GM12892 (cell line): ENCODE measurements around the gene PERP.

Experiments used
- DNase-seq: peaks from one replicate; pipeline ENCODE4 v3.0.0; 2011; ENCODE audit not compliant: insufficient read length
- FAIRE-seq: peaks from 2 replicates; lab custom pipeline; 2011; peaks lifted over from hg19 to GRCh38; lab: Jason Lieb, UNC
- POLR2A ChIP-seq: IDR thresholded peaks from 2 replicates; pipeline ENCODE4 v1.6.1; 2011; ENCODE audit warnings: low read depth, low read length, control low read depth
- POLR2AphosphoS5 ChIP-seq: IDR thresholded peaks from 2 replicates; pipeline ENCODE4 v1.6.1; 2011; ENCODE audit warnings: low read depth, low read length, control low read depth
- TAF1 ChIP-seq: IDR thresholded peaks from 2 replicates; pipeline ENCODE4 v1.6.1; 2011; ENCODE audit warnings: low read depth, mild to moderate bottlenecking, control low read depth, low read length, borderline replicate concordance

The PERP gene

DNA sequence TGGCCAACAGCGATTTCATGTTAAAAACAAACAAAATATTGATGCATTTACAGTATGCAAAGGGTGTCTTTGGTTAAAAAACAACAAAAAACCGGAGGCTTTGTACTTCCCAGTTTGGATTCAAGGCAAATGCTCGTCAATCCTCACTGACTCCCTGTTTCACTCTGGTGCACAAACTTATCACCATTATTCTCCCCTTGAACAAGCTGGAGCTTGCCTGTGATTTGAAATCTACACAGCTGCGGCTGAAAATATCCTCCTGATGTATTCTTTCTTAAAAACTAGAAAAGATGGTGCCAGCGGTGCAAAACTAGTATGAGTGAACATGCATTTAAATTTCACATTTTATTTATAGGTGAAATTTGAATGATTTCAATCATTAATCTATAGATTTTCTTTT lies 3.3 kb downstream of the PERP start:
- no peak for TF ChIP-seq POLR2AphosphoS5
- TF ChIP-seq TAF1: no peak
- TF ChIP-seq POLR2A: no peak
- FAIRE-seq (no peak), DNase-seq (no peak)

DNA sequence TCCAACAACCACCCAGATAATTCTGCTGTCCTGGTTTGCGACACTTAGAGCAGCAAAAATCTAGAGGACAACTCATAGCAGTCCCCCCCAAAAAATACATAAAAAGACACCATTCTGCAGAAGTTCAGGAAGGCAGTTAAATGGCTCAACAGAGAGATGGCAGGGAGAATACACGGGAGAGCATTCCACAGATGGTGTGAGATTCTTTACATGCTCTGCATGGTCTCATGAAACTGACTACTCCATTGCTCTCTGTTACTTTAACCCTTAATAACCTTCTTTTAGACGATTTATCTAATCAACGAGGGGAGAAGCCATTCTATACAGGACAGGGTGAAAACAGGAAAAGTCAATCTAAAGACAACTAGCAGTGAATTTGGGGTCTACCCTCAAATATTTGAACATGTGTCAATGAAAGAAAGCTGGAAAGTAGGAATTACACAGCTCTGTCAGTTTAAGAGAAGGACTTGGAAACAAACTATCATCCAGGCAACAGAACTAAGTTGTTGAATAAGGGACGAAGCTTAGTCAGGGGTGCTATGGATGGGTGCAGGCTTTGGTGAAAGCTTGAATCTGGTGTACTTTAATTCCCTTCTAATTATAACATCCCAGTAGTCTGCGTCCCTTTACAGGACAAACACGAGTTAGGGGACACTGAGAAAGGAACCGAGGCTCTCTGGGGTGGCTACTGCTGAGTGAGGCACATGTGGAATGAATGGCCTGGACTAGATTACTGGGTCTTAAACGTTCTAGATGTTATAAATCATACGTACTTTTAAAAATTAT lies 5.1 kb downstream of the PERP start:
- TF ChIP-seq TAF1: no peak
- TF ChIP-seq POLR2AphosphoS5: no peak
- no peak for TF ChIP-seq POLR2A
- no peak for DNase-seq
- FAIRE-seq: no peak

DNA sequence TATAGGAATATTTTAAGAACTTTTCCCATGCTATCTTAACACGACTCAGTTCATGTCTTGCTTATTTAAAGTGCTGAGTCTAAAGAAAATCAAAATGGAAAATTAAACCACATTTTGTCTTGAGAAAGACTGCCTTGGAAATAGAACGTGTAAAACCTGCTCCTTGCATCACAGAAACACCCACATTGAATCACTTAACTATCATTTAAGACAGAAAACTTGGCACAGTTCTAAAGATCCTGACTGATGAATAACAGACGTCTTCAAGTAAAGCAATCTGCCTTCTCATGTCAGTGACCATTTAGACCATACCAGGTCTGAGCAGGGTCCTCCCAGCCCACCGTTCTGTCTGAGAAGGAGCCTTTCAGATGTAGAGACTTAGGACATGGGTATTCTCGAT lies 7.4 kb downstream of the PERP start:
- FAIRE-seq: no peak
- DNase-seq: no peak
- no peak for TF ChIP-seq TAF1
- TF ChIP-seq POLR2A: no peak
- TF ChIP-seq POLR2AphosphoS5: no peak

DNA sequence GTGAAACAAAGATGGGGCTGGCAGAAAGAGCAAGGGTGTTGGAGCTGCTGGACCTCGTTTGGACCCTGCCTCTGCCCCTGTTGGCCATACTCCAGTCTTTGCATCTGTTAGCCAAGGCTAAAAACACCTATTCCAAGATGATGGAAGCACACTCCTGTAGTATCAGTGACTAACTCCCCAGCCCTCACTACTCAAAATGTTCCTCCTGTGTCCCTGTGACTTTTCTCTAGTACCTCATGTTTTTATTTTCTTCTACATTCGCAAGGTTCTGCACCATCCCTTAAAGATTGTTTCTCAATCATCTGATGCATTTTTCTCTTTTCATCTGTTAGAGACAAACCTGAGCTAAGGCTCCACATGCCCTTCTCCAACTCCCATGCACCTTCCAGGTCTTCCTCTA lies 8.9 kb downstream of the PERP start:
- TF ChIP-seq POLR2AphosphoS5: no peak
- no peak for TF ChIP-seq POLR2A
- no peak for TF ChIP-seq TAF1
- no peak for FAIRE-seq

DNA sequence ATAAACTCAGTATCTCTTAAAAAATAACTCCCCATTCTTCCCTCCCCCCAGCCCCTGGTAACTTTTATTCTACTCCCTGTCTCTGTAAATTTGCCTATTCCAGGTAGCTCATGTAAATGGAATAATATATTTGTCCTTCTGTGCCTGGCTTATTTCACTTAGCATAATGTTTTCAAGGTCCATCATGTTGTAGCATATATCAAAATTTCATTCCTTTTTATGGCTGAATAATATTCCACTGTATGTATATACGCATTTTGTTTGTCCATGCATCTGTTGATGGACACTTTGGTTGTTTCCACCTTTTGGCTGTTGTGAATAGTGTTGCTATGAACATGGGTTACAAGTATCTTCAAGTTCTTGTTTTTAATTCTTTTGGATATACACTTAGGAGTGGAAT lies 13.0 kb downstream of the PERP start:
- no peak for DNase-seq
- FAIRE-seq: no peak
- TF ChIP-seq POLR2AphosphoS5 (no peak), TAF1 (no peak), POLR2A (no peak)

More for the DNA sequence above, 8.9 kb downstream of the PERP start:
- no peak for DNase-seq

DNA sequence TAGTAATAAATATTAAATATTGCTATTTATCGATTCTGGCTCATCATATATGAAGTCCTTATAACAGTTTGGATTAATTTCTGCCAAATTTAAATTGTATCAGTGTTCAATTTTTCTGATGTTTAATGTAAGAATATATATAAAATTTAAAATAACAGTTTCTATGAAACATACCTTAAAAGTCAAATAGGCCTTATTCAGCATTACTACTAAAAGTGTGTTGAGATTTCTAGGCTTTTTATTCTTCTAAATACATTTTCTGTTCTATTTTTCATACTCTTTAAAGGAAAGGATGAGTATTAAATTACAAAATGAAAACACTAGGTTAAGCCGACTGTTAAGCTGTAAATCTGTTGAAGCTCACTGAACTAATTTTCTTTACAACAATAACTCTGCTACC lies 13.6 kb downstream of the PERP start:
- TF ChIP-seq TAF1: no peak
- TF ChIP-seq POLR2AphosphoS5: no peak
- TF ChIP-seq POLR2A: no peak

DNA sequence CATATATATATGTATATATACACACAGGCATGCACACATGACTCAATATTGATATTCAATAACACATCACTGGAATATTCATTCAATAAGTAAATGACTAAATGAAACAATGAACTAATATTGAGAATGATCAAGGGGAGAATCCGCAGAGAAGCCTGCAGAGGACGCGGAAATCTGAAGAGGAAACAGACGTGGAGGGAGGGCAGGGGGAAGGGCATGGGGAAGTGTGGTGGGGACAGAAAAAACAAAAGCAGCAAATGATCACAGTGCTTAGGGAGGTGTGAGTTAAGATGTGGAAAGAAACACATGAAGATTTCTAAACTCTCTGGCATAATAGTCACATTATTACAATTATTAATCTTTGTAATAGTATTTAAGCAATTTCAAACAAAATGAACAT lies 14.5 kb downstream of the PERP start:
- DNase-seq (no peak), FAIRE-seq (no peak)
- no peak for TF ChIP-seq TAF1
- TF ChIP-seq POLR2A: no peak
- TF ChIP-seq POLR2AphosphoS5: no peak

More for the DNA sequence above, 13.6 kb downstream of the PERP start:
- no peak for FAIRE-seq
- no peak for DNase-seq

DNA sequence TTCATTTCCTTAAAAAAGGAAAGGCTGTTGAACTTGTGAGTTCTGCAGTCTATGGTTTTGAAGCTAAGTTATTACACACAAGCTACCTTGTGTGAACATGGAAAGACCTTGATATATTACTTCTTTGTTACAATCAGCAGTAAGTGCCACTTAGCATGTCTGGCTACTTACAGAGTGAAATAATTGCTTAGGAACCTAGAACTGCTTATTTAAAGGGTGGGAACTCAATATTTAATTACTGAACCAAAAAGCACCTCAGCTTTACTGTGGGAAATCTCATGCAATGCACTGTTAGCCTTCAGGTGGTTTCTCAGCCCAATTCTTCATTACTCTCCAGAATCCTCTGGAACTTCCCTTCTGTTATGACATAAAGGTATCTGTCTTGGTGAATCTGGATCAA lies 17.9 kb downstream of the PERP start:
- DNase-seq (no peak), FAIRE-seq (no peak)
- TF ChIP-seq TAF1 (no peak), POLR2A (no peak), POLR2AphosphoS5 (no peak)

DNA sequence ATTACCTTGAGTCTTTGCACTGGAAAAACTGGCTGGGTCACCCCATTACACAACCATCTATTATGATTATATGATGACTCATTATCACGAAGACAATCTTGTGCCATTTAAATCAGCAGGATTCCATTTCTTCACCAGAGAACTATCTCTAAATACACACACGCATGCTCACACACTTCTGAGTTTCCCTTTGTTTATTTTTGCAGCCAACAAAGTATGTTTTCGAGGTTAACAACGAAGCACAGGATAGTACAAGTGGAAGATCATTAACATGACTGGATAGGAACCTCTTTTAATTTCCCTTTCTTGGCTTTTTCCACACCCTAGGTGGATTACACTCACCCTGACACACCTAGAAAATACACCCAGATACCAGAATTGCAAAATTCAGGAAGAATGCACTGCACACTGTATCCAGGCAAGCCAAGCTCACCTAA lies 18.9 kb downstream of the PERP start:
- DNase-seq (no peak), FAIRE-seq (no peak)
- no peak for TF ChIP-seq POLR2A

DNA sequence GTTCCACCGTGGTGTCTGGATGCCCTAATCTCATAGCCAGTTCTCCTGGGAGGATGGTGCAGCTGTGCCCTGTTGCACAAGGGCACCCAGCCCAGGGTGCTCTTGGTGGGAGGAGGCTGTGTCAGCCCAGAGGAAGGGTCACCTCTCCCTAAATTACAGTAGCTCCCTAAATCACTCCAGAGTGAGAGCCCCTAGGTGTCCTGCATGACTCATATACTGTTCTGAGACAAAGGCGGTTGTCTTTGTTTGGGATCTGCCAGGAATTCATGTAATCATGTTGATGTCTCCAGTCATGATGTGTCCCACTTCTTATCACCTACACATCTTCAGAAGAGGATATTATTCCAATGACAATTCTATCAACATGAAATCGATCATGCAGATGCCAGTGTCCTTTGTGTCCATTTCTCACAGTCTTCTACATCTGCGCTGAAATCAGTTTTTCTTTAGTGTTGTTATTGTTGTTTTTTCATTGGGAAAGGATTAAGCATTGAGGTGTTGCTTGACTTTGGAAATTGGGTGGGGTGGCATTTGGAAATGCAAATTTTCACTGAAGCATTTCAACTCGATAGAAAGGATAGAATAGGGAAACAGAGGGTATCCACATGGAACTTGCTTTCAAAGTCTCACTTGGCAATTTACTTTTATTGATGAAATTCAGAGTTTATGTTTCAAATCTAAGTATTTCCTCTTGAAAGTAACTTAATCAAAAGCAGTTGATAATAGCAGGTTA lies 19.5 kb downstream of the PERP start:
- TF ChIP-seq POLR2A (no peak), POLR2AphosphoS5 (no peak), TAF1 (no peak)
- DNase-seq (no peak), FAIRE-seq (no peak)

DNA sequence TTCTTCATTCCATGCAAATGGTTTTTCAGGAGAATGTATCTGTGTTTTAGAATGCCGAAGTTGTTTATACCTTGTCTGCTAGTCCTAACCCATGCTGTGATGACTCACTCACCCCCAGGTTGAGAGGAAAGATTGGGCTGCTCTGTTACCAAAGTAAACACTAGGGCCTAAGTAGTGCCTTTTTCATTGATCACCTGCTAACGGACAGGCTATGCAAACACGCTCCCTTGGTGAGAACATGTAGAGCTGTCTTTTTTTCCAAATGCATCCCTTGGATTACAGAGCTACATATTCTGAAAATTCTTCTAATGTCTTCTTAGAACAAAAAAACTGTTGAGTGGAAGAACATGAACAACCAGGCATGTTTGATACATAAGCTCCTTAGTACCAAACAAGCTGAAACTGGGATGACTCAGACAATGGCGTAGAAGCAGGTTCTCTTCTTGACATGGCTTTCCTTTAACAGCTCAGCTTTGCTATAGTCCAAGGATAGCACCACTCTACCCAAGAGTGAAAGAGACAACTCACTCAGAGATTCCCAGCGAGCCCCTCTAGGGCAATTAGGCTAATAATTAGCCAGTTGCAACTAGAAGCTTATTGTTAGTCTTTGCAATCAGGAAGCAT lies 20.5 kb downstream of the PERP start:
- no peak for FAIRE-seq
- TF ChIP-seq POLR2A (no peak), TAF1 (no peak), POLR2AphosphoS5 (no peak)
- no peak for DNase-seq
